Posterior vena cava (tissue), 2 donors: Measurements from ENCODE around the gene ETV3. TPM values are rescaled to one million over a fixed set of nuclear protein-coding genes. Genes with fewer than 3 reads are reported as not detected.
A peak's percentile ranks its signal among the peaks of the same experiment; 100 is the strongest.

ENCODE experiments used
- DNase-seq: peaks from one replicate; pipeline ENCODE4 v3.0.0-alpha.2; 2020; ENCODE audit warnings: low spot score
- intact Hi-C, 2 donors: fragments of 100-400 bp; cut with DNase I; formaldehyde crosslinking; loops; one replicate each; pipeline versions ENCODE4 v1.14.1 to v1.14.2; 2022 to 2023
- total RNA-seq, 2 donors: library from RNA; stranded (reverse); fragmentation: NEBNext Ultra II Directional; extraction: Animal tissue kit (Norgen Biotek cat#: 25700); gene quantifications; one replicate each; pipeline ENCODE4 v1.2.1, GENCODE V29; 2021
- donor health status: DM: yes; HTN: yes; CAD: no.
- donor health status: DM: yes; HTN: yes; CAD: no.

Gene ETV3
- total RNA-seq, 2 donors from 2014 or later = 25.6 to 28.1 TPM

- intact Hi-C loops = loop anchor here in 1 of 2 donors (10.0 kb wide), 1 partner anchor 399 kb away; no protein-coding TSS in a partner anchor
- peak; percentile 31 for DNase-seq
Measured at GRCh38 chr1:157085421-157085820, 52.8 kb downstream of the ETV3 start.

- intact Hi-C loops = loop anchor here in 1 of 2 donors (10.0 kb wide), 1 partner anchor 400 kb away; no protein-coding TSS in a partner anchor
- peak; percentile 45 for DNase-seq
Measured at GRCh38 chr1:157084720-157085119, 53.5 kb downstream of the ETV3 start.

- intact Hi-C loops = loop anchor here in 1 of 2 donors (10.0 kb wide), 1 partner anchor 403 kb away; no protein-coding TSS in a partner anchor
- no peak for DNase-seq
Measured at GRCh38 chr1:157081707-157082106, 56.5 kb downstream of the ETV3 start.

DNA sequence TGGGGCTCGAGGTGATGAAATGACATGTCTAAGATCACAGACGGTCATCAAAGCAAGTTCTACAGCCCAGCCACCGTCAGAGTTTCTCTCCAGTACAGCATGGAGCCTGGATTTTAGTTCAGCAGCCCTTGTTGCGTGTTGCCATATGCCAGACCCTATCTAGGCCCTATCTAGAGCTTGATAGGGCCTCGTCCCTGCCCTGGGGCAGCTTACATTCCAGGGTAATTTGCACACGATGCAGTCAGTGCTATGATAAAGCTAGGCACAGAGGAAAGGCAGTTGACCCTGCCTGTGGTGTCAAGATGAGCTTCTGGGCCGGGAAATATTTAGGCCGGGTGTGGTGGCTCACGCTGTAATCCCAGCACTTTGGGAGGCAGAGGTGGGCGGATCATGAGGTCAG, 57.5 kb downstream of the ETV3 start:
- DNase-seq = no peak

GRCh38 chr1:157077394-157077793, 60.8 kb downstream of the ETV3 start:
- no peak for DNase-seq
- intact Hi-C loops = no loop called here

More for the DNA sequence above, 57.5 kb downstream of the ETV3 start:
- intact Hi-C loops = loop anchor here in 1 of 2 donors (10.0 kb wide), 1 partner anchor 404 kb away; no protein-coding TSS in a partner anchor

DNA sequence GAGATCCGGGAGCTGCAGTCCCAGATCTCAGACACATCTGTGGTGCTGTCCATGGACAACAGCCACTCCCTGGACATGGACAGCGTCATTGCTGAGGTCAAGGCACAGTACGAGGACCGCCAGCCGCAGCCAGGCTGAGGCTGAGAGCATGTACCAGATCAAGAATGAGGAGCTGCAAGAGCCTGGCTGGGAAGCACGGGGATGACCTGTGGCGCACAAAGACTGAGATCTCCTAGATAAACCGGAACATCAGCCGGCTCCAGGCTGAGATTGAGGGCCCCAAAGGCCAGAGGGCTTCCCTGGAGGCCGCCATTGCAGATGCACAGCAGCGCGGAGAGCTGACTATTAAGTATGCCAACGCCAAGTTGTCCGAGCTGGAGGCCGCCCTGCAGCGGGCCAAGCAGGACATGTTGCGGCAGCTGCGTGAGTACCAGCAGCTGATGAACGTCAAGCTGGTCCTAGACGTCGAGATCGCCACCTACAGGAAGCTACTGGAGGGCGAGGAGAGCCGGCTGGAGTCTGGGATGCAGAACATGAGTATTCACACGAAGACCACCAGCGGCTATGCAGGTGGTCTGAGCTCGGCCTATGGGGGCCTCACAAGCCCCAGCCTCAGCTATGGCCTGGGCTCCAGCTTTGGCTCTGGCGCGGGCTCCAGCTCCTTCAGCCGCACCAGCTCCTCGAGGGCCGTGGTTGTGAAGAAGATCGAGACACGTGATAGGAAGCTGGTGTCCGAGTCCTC, 64.1 kb downstream of the ETV3 start:
- DNase-seq = peak; percentile 89
- intact Hi-C loops = no loop called here

Other genes with a start within 250 kb of the ETV3 start
- gene PEAR1, start 244.7 kb downstream of the ETV3 start, total RNA-seq = 10 to 100 TPM; 14.5 to 14.6 TPM
- gene LRRC71, start 217.8 kb downstream of the ETV3 start, total RNA-seq = not detected
- gene ARHGEF11, start 92.7 kb downstream of the ETV3 start, total RNA-seq = 10 to 100 TPM; 28.8 to 32.2 TPM
- gene ETV3L, start 38.6 kb downstream of the ETV3 start, total RNA-seq = not detected